GM18858 (cell line): Measurements from ENCODE around the gene ANKK1.

ENCODE experiments used
- ATAC-seq: cut with Tn5 transposase; IDR thresholded peaks from one replicate; pipeline ENCODE4 v1.9.1; 2021; ENCODE audit not compliant: unreplicated experiment

ANKK1 gene, protein sequence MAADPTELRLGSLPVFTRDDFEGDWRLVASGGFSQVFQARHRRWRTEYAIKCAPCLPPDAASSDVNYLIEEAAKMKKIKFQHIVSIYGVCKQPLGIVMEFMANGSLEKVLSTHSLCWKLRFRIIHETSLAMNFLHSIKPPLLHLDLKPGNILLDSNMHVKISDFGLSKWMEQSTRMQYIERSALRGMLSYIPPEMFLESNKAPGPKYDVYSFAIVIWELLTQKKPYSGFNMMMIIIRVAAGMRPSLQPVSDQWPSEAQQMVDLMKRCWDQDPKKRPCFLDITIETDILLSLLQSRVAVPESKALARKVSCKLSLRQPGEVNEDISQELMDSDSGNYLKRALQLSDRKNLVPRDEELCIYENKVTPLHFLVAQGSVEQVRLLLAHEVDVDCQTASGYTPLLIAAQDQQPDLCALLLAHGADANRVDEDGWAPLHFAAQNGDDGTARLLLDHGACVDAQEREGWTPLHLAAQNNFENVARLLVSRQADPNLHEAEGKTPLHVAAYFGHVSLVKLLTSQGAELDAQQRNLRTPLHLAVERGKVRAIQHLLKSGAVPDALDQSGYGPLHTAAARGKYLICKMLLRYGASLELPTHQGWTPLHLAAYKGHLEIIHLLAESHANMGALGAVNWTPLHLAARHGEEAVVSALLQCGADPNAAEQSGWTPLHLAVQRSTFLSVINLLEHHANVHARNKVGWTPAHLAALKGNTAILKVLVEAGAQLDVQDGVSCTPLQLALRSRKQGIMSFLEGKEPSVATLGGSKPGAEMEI

DNA sequence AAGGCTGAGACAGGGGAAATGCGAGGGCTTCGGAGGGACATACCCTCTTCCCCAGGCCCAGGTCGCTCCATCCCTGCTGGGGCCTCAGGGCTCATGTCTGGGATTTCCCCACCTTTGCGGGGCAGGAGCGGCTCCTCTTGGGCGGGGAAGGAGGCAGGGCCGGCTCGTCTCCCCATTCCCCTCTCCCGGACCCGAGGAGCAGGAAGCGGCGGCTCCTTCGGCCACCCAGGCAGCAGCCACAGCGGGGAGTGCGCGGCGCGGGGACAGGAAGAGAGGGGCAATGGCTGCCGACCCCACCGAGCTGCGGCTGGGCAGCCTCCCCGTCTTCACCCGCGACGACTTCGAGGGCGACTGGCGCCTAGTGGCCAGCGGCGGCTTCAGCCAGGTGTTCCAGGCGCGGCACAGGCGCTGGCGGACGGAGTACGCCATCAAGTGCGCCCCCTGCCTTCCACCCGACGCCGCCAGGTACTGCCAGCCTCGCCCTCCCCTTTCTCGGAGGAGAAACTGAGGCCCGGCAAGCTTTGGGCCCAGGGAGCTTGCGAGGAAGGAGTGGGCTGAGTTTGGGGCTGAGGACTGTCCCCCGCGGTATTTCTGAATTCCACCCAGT lies at the start of gene ANKK1:
Gene ANKK1 (plus strand): TSS at position 175 of the 607 bp plus-strand sequence. CDS start 106 bp downstream, at position 281.
- no peak for ATAC-seq

DNA sequence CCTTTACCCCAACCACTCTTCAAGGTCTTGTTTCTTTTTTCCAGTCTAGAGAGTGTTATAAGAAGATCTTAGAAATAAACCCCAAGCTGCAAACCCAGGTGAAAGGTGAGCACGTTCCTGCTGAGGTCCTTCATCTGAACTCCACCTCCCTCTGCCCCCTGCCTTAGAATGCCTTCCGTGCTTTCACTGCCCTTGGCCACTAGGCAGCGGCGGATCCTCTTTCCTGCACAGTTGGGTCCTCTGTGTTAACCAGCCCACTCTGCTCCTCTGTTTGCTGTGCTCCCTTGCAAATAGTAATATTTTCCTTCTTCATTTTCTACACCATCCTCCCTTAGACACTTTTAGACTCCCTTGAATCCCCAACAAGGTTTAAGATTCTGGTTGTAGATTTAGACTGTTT lies 48.8 kb upstream of the ANKK1 start:
- no peak for ATAC-seq

DNA sequence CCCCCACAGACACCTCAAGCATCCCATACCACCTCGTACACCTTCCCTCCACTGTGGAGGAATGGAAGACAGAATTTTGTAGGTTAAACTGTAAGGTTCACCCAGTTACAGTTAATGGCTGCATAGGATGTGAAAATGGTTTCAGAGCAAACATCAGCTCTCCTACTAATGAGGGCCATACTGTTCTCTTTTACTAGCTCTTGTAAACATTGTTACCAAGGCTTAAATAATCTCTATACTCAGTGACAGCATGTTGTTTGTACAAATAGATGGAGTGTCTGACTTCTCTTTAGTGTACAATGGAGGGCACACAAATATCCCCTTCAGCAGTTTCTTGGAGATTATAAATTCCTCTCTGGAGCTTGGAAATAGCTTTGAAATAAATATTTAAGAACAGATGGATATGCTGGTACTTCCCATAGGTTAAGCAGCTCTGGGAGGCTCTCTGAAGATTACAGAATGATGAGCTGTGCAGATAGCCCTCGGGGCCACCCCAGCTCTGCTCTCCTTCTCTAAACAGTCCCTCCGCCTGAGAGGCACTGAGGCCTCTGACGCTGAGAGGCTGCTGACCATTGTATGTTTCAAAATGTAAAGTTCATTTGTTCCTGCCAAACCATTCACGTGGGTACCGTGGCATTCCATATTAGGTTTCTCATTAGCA lies 47.5 kb upstream of the ANKK1 start:
- no peak for ATAC-seq

GRCh38 chr11:113341388-113342165 lies 46.0 kb upstream of the ANKK1 start:
- no peak for ATAC-seq

- ATAC-seq, result no peak
Measured at GRCh38 chr11:113345978-113346377, 41.6 kb upstream of the ANKK1 start.

DNA sequence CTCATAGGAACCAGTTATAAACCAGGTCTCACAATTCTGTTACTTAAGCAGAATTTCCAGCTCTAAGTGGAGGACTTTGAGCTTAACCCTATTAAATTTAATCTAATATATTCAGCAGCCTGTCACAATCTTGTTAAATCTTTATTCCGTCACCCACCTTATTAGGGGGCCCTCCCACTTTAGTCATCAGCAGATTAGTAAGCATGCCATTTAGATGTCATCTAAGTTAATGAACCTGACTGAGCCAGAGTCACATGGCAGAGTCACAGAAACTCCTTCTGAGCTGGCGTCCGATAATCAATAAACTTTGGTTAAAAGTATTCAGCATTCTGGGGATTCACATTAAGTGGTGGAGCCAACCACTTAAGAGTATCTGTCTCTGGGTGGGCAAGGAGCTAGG lies 38.1 kb upstream of the ANKK1 start:
- no peak for ATAC-seq

DNA sequence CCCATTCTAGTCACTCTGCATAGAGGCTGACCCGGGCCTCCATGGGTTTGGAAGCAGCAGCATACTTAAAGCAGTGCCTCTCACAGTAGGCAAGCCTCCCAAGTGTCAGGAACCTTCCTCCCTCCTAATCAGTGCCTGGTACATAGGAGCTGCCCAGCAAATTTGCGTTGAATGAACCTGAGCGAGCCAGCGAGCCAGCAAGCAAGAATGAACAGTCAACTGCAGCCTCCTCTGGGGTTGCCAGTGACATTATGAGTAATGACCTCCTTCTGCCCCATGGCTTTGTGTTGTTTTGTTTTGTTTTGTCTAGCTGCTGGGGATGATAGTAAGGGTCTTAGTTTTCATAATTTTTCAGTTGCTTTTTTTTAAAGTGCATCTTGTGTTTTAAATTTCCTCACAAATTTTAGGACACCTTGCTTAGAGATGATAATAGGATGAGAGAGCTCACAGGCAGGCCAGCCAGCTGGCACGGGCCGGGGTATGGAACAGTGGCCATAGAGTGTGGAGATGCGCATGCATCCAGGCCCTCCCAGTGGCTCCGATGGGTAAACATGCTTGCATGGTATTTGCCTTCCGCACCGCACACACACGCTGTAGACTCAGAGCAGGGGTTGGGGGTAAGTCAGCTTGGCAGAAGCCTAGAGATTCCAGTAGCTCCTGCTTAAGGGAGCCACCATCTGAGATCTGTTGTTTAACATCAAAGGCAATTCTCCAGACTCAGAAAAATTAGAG lies 37.1 kb upstream of the ANKK1 start:
- ATAC-seq, result no peak

GRCh38 chr11:113351068-113351450 lies 36.5 kb upstream of the ANKK1 start:
- no peak for ATAC-seq

DNA sequence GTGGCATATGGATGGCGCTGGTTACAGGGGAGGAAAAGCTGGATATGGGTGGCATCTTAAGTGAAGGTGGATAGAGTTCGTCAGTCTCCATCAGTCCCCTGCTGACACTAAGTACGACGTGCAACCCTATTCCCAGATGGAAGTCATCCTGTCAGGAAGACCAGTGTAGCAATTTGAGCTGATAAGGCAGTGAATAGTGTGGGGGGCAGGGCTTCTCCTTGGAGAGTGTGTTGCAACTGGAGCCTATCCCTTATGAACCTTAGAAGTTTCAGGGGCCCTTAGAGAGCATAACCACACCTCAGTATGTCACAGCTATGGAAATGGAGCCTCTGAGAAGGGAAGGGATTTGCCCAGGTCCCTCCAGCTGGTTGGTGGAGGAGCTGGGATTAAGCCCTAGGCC lies 36.1 kb upstream of the ANKK1 start:
- no peak for ATAC-seq

- ATAC-seq, result no peak
Measured at GRCh38 chr11:113356203-113356602, 31.4 kb upstream of the ANKK1 start.

DNA sequence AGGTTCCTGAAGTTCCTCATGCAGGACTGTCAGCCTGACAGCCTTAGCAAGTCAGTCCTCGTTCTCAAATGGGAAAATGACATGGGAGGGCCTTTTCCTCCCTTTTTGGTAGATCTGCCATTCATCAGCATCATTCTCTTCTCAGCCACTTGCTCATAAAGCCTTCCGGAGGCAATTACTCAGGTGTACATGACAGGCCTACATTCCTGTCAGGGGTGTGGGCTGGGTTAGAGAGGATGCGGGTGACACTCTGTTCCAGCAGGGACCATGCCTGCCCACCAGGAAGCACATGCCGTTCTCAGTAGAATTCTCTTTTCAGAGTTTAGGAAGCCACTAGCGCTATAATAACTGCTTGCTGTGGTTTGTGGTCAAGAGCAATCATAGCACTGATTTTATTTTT lies 24.2 kb upstream of the ANKK1 start:
- ATAC-seq, result no peak

- ATAC-seq, result no peak
Measured at GRCh38 chr11:113363996-113364641, 23.5 kb upstream of the ANKK1 start.

DNA sequence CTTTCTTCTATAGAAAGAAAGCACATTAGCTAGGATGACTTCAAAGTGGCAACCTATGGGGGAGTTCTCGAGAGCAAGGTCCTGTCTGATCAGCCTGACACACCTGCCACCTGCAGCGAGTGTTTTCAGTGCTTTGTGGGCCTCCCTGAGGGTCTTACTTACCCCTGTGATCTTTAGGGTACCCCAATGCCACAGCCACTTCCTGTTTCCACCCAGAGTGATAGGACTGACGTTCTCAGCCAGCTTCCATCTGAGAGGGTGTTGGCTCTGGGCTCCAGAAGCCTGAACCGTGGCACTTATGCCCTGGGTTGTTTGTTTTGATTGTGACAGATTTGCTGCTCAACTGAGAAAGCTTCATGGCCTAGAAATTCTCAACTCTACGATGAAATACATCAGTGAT lies 21.7 kb upstream of the ANKK1 start:
- no peak for ATAC-seq

GRCh38 chr11:113369411-113369810 lies 18.2 kb upstream of the ANKK1 start:
- no peak for ATAC-seq

GRCh38 chr11:113370634-113371033 lies 16.9 kb upstream of the ANKK1 start:
- ATAC-seq, result no peak

DNA sequence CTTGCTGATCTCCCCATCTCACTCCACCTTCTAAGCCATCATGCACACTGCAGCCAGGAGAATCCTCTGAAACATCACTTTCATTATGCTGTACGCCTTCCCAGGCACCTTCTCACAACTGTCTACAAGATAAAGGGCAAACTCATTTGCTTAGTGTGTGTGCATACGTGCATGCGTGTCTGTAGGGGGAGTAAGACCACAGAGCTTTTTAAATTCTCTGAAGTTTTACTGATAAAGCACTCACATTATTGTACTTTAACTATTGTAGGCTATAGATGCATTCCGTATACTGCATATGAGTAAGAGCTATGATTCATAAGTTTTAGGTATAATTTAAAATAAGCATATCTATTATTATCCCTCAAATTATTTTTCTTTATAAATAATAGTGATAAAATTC lies 15.3 kb upstream of the ANKK1 start:
- ATAC-seq, result no peak

DNA sequence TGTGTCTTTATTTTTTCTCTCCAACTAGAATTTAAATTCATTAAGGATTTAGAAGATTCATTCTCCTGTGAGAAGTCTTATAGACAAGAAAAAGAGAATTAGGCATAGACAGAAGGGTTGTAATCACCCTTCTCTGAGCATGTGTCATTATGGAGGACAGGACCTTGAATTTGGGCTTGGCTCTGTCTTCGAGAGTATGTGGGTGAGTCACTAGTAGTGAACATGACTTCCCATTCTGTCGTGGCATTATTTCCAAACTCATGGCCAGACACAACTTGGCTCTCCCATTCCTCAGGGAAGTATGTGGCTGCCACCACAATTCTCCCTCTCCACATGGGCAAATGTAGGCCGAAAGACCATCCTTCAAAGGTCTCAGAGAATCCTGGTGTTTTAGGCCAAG lies 14.3 kb upstream of the ANKK1 start:
- no peak for ATAC-seq

- ATAC-seq, result no peak
Measured at GRCh38 chr11:113373981-113374560, 13.5 kb upstream of the ANKK1 start.

DNA sequence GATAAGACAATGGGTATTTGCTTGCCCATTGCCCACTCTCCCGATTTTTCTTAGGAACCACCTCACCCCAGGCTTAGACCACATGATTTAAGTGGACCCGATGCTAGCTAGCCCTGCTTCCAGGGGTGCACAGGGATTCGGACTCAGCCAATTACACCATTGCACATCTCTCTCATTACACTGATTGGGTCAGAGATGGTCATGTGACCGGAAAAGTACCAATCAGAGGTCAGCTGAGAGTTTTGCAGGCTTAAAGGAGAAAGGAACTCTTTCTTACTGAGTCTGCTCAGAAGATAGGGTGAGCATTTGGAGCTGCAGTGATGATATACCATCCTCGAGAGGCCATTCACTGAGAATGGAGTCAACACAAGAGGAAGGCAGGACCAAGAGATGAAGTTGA lies 12.2 kb upstream of the ANKK1 start:
- no peak for ATAC-seq
